GM12878 (cell line): ENCODE measurements around the gene DNAAF1. TPM values are rescaled to one million over a fixed set of nuclear protein-coding genes. Genes with fewer than 3 reads are reported as not detected.

ENCODE experiments used
- ATAC-seq: fragments of 200-7000 bp; cut with Tn5 transposase; 3 replicates; pipeline ENCODE4 v1.9.1; 2020; ENCODE audit warnings: mild to moderate bottlenecking, moderate library complexity
- BruUV-seq: library from RNA; stranded (reverse); fragments of 400-500 nt; replicated peaks from 2 replicates; lab custom pipeline; 2021; lab: Mats Ljungman, UMichigan
- CTCF ChIA-PET: fragments of 300-600 bp; sonication (Branson Sonifier 250); formaldehyde crosslinking; extraction: SDS; loops from one replicate; lab custom pipeline; 2021; ENCODE audit warnings: inconsistent platforms; lab: Yijun Ruan, JAX
- POLR2A ChIA-PET: fragments of 350-600 bp; formaldehyde crosslinking; extraction: SDS; loops from one replicate; lab custom pipeline; 2021; ENCODE audit warnings: inconsistent platforms; lab: Charles Lee
- RAD21 ChIA-PET: fragments of 300-600 bp; sonication (Branson Sonifier 250); formaldehyde crosslinking; loops from one replicate; lab custom pipeline; 2023; ENCODE audit warnings: antibody characterized with exemption; ENCODE audit not compliant: unreplicated experiment; lab: Charles Lee
- SMC1A ChIA-PET: fragments of 300-600 bp; sonication (Branson Sonifier 250); formaldehyde crosslinking; loops from one replicate; lab custom pipeline; 2023; ENCODE audit not compliant: unreplicated experiment, uncharacterized antibody; lab: Charles Lee
- DNase-seq: peaks from one replicate; pipeline ENCODE4 v3.0.0-alpha.2; 2011; ENCODE audit warnings: low read depth, low spot score
- FAIRE-seq: peaks from 3 replicates; lab custom pipeline; 2011; peaks lifted over from hg19 to GRCh38; lab: Jason Lieb, UNC
- H2AFZ ChIP-seq: 2 replicates; pipeline ENCODE4 v1.6.0; 2011; ENCODE audit warnings: low read depth, low read length, control low read depth; ENCODE audit not compliant: control insufficient read depth
- H3K27ac ChIP-seq: 2 replicates; pipeline ENCODE4 v1.5.1; 2011; ENCODE audit warnings: control low read depth; ENCODE audit not compliant: control insufficient read depth, insufficient read depth
- H3K27me3 ChIP-seq, 2 experiments: replicated peaks in 1 of 2; 2 replicates each; pipeline versions ENCODE4 v1.6.0 to v1.6.1; 2011; ENCODE audit warnings: low read length in 1 of 2; ENCODE audit not compliant: control insufficient read depth in 2 of 2, insufficient read depth in 2 of 2
- H3K36me3 ChIP-seq, 2 experiments: 2 replicates each; pipeline ENCODE4 v1.5.1; 2011; ENCODE audit warnings: low read length in 1 of 2; ENCODE audit not compliant: control insufficient read depth in 2 of 2, insufficient read depth in 2 of 2
- H3K4me1 ChIP-seq: 2 replicates; pipeline ENCODE4 v1.6.1; 2011; ENCODE audit warnings: mild to moderate bottlenecking, low read length, moderate library complexity, mixed read lengths; ENCODE audit not compliant: control insufficient read depth, insufficient read depth
- H3K4me2 ChIP-seq: 2 replicates; pipeline ENCODE4 v1.6.0; 2011; ENCODE audit warnings: control low read depth; ENCODE audit not compliant: control insufficient read depth, insufficient read depth
- H3K4me3 ChIP-seq: fragments of 200-600 bp; sonication (generic); 2 replicates; pipeline ENCODE4 v1.5.1; 2016
- H3K79me2 ChIP-seq: 2 replicates; pipeline ENCODE4 v1.6.0; 2011; ENCODE audit warnings: low read length; ENCODE audit not compliant: control insufficient read depth, insufficient read depth
- H3K9ac ChIP-seq: 2 replicates; pipeline ENCODE4 v1.8.0; 2011; ENCODE audit warnings: low read length, control low read depth, mixed read lengths; ENCODE audit not compliant: control insufficient read depth, insufficient read depth
- H3K9me3 ChIP-seq: replicated peaks from 3 replicates; pipeline ENCODE4 v1.5.1; 2011; ENCODE audit warnings: mild to moderate bottlenecking, low read length; ENCODE audit not compliant: control insufficient read depth, insufficient read depth
- H4K20me1 ChIP-seq: 2 replicates; pipeline ENCODE4 v1.6.0; 2011; ENCODE audit not compliant: control insufficient read depth, insufficient read depth
- BCL11A ChIP-seq: IDR thresholded peaks from 2 replicates; pipeline ENCODE4 v1.6.1; 2011; ENCODE audit warnings: low read depth, low read length
- CBFB ChIP-seq: IDR thresholded peaks from 2 replicates; pipeline ENCODE4 v1.6.1; 2016; ENCODE audit warnings: antibody characterized with exemption, low read depth
- CREB1 ChIP-seq: IDR thresholded peaks from 2 replicates; pipeline ENCODE4 v1.6.1; 2012; ENCODE audit warnings: low read depth, mild to moderate bottlenecking, inconsistent platforms
- EP300 ChIP-seq, 2 experiments: fragments of 150-350 bp in 1 of 2; IDR thresholded peaks; 2 replicates each; pipeline ENCODE4 v1.6.1; 2011 to 2012; ENCODE audit warnings: low read depth in 2 of 2, low read length in 2 of 2, borderline replicate concordance in 1 of 2, improper control_type of control experiment in 1 of 2, inconsistent platforms in 1 of 2; ENCODE audit not compliant: control insufficient read depth in 1 of 2
- FOS ChIP-seq: IDR thresholded peaks from 3 replicates; pipeline ENCODE4 v1.6.1; 2011; ENCODE audit warnings: borderline replicate concordance; ENCODE audit not compliant: insufficient read length; ENCODE audit errors: extremely low read depth
- GATAD2B ChIP-seq: fragments of 450-650 bp; conservative IDR thresholded peaks from 2 replicates; pipeline ENCODE4 v1.6.1; 2017; ENCODE audit warnings: low read depth, mild to moderate bottlenecking, moderate library complexity
- HSF1 ChIP-seq: fragments of 150-350 bp; IDR thresholded peaks from 2 replicates; pipeline ENCODE4 v1.6.1; 2014; ENCODE audit warnings: mild to moderate bottlenecking, low read depth, low read length
- JUND ChIP-seq: IDR thresholded peaks from 2 replicates; pipeline ENCODE4 v1.6.1; 2012; ENCODE audit warnings: low read depth, mild to moderate bottlenecking, low read length, improper control_type of control experiment, moderate library complexity
- KLF5 ChIP-seq: fragments of 450-650 bp; IDR thresholded peaks from 2 replicates; pipeline ENCODE4 v1.6.1; 2014; ENCODE audit warnings: mild to moderate bottlenecking; ENCODE audit not compliant: partially characterized antibody
- MYB ChIP-seq: fragments of 150-350 bp; IDR thresholded peaks from 2 replicates; pipeline ENCODE4 v1.6.1; 2014; ENCODE audit warnings: mild to moderate bottlenecking, low read depth, low read length, borderline replicate concordance
- NBN ChIP-seq: fragments of 450-650 bp; IDR thresholded peaks from 2 replicates; pipeline ENCODE4 v1.6.1; 2016
- NFXL1 ChIP-seq: fragments of 450-650 bp; IDR thresholded peaks from 2 replicates; pipeline ENCODE4 v1.6.1; 2017; ENCODE audit warnings: antibody characterized with exemption, mild to moderate bottlenecking, borderline replicate concordance
- PKNOX1 ChIP-seq: fragments of 450-650 bp; IDR thresholded peaks from 2 replicates; pipeline ENCODE4 v1.6.1; 2016; ENCODE audit warnings: mild to moderate bottlenecking
- TCF12 ChIP-seq: IDR thresholded peaks from 2 replicates; pipeline ENCODE4 v1.6.1; 2011; ENCODE audit warnings: low read depth, mild to moderate bottlenecking, low read length
- ZNF384 ChIP-seq: IDR thresholded peaks from 2 replicates; pipeline ENCODE4 v1.6.1; 2012; ENCODE audit warnings: low read depth, mild to moderate bottlenecking, low read length, improper control_type of control experiment, borderline replicate concordance
- WGBS: methylation state at CpG from one replicate; pipeline ENCODE4 v1.1.6; 2016; ENCODE audit warnings: low lambda C conversion rate; ENCODE audit not compliant: insufficient replicate concordance, insufficient coverage; ENCODE audit errors: missing lambda C conversion rate; 5-methylcytosine and 5-hydroxymethylcytosine counted together
- in situ Hi-C: fragments of 300-500 bp; cut with MboI; formaldehyde crosslinking; loops from 9 replicates; pipeline ENCODE4 v1.14.3; 2018; ENCODE audit warnings: mixed read lengths
- intact Hi-C: fragments of 100-400 bp; cut with micrococcal nuclease; formaldehyde crosslinking; loops from one replicate; pipeline ENCODE4 v1.14.2; 2022; ENCODE audit not compliant: unreplicated experiment
- polyA plus RNA-seq, 11 experiments: library from polyadenylated mRNA; depleted of rRNA in 4 of 11; unstranded in 6 of 11; stranded (reverse) in 5 of 11; fragments of >200 nt; fragmentation: Nextera tagmentation in 4 of 11; fragmentation: Illumina TruSeq in 1 of 11; extraction: Ambion mirVana in 4 of 11; extraction: Trizol in 1 of 11; gene quantifications; 1 replicate in 1 of 11; 2 replicates in 10 of 11; pipeline versions ENCODE4 v1.2.1 to v1.2.3, GENCODE V29; 2011 to 2016; ENCODE audit warnings: inconsistent platforms in 2 of 11, missing spikeins in 2 of 11, low read depth in 1 of 11
- total RNA-seq, 4 experiments: library from RNA; depleted of rRNA in 3 of 4; stranded (reverse); fragments of >200 nt in 3 of 4; fragmentation: Illumina TruSeq in 1 of 4; extraction: Trizol in 1 of 4; gene quantifications; 2 replicates each; pipeline versions ENCODE4 v1.2.1 to v1.2.3, GENCODE V29; 2013 to 2021

DNAAF1 gene
- total and polyA plus RNA-seq, 10 of the 15 experiments (the other 5 are each of a cell fraction or from before 2014, with no cell fraction given): 0.02 to 0.76 (median 0.08) TPM; not detected in 6

- H3K27me3 ChIP-seq: no peaks in the 10 kb centered on the region
- H3K4me2 ChIP-seq: no peak overlapping the region
- H4K20me1 ChIP-seq: no peaks in the 10 kb centered on the region
- intact Hi-C loops (no loop called here), in situ Hi-C loops (loop anchor here (5.0 kb wide), 1 partner anchor 227 kb away; no protein-coding TSS in a partner anchor)
- ChIA-PET SMC1A (no interaction called here), CTCF (interaction anchor here (0.7 to 1.2 kb wide), 3 partner anchors 99 to 120 kb away, joined by 3 read pairs; no protein-coding TSS in a partner anchor), RAD21 (no interaction called here), POLR2A (no interaction called here)
- WGBS: 94% methylated on average over 11 of the region's 11 CpGs
- H3K79me2 ChIP-seq: peaks cover 17% of the 10 kb centered on the region
- H3K4me3 ChIP-seq: no peak overlapping the region
- no peaks in the 10 kb centered on the region for H3K4me1 ChIP-seq
- FAIRE-seq: no peak
- H2AFZ ChIP-seq: no peak overlapping the region
- peaks cover 0 to 19% of the 10 kb centered on the region in 2 experiments; a peak in 3 of 4 replicates for H3K36me3 ChIP-seq
- H3K27ac ChIP-seq: no peak overlapping the region
- ATAC-seq: no peak
- BruUV-seq: no TSS peak
- H3K9ac ChIP-seq: no peak overlapping the region
- H3K9me3 ChIP-seq: no peaks in the 10 kb centered on the region
- TF ChIP-seq TCF12 (no peak), EP300 (IDR thresholded peaks at IDR 0.05; ENCODE audit: borderline replicate concordance in 1 of 2, control insufficient read depth in 1 of 2, low read depth in 2 of 2, low read length in 2 of 2) (no peak), JUND (no peak), HSF1 (no peak), KLF5 (no peak), CBFB (no peak), NBN (no peak), ZNF384 (no peak), FOS (no peak), BCL11A (no peak), PKNOX1 (no peak), MYB (no peak), GATAD2B (no peak), CREB1 (no peak), NFXL1 (no peak)
- no peak for DNase-seq
Observed at GRCh38 chr16:84183911-84184591, 38.9 kb downstream of the DNAAF1 start.
